H1 (cell line): Measurements from ENCODE around the gene KCNQ1. TPM values are rescaled to one million over a fixed set of nuclear protein-coding genes. Genes with fewer than 3 reads are reported as not detected.

Source experiments
- CTCF ChIA-PET: fragments of 300-600 bp; sonication (Branson Sonifier 250); formaldehyde crosslinking; loops from one replicate; lab custom pipeline; 2021; ENCODE audit not compliant: partially characterized antibody; lab: Charles Lee
- POLR2A ChIA-PET: fragments of 300-600 bp; sonication (Branson Sonifier 250); formaldehyde crosslinking; loops from one replicate; lab custom pipeline; 2021; ENCODE audit warnings: inconsistent platforms; ENCODE audit not compliant: partially characterized antibody; lab: Charles Lee
- DNase-seq, 2 experiments: peaks; one replicate each; pipeline versions ENCODE4 v3.0.0 to v3.0.0-alpha.2; 2010 to 2022; ENCODE audit warnings: low spot score in 2 of 2, low read depth in 1 of 2, mixed read lengths in 1 of 2
- FAIRE-seq: peaks from 2 replicates; lab custom pipeline; 2011; peaks lifted over from hg19 to GRCh38; lab: Jason Lieb, UNC
- H2AFZ ChIP-seq: 2 replicates; pipeline ENCODE4 v1.8.1; 2012; ENCODE audit warnings: low read length, inconsistent platforms
- H2AK5ac ChIP-seq: 2 replicates; pipeline ENCODE4 v1.6.1; 2013; ENCODE audit warnings: low read depth, low read length
- H2BK120ac ChIP-seq: replicated peaks from 2 replicates; pipeline ENCODE3; 2013; ENCODE audit warnings: low read depth, low read length, inconsistent platforms
- H2BK12ac ChIP-seq: 2 replicates; pipeline ENCODE4 v1.6.1; 2013; ENCODE audit warnings: low read depth, low read length
- H2BK15ac ChIP-seq: 2 replicates; pipeline ENCODE4 v1.6.1; 2013; ENCODE audit warnings: low read length
- H2BK20ac ChIP-seq: 2 replicates; pipeline ENCODE4 v1.6.1; 2013; ENCODE audit warnings: low read length
- H2BK5ac ChIP-seq: 2 replicates; pipeline ENCODE4 v1.6.1; 2013; ENCODE audit warnings: low read depth, low read length
- H3K14ac ChIP-seq: 2 replicates; pipeline ENCODE4 v1.6.1; 2013; ENCODE audit warnings: inconsistent platforms; ENCODE audit not compliant: insufficient read length
- H3K18ac ChIP-seq: 2 replicates; pipeline ENCODE4 v1.6.1; 2013; ENCODE audit warnings: low read length; ENCODE audit errors: extremely low read depth
- H3K23ac ChIP-seq: 2 replicates; pipeline ENCODE4 v1.6.1; 2013; ENCODE audit warnings: inconsistent platforms; ENCODE audit not compliant: insufficient read length
- H3K23me2 ChIP-seq: 2 replicates; pipeline ENCODE4 v1.6.1; 2013; ENCODE audit warnings: low read depth, low read length
- H3K27ac ChIP-seq: 2 replicates; pipeline ENCODE4 v1.6.1; 2011; ENCODE audit warnings: low read depth, low read length, inconsistent platforms
- H3K27me3 ChIP-seq, 4 experiments: replicated peaks in 1 of 4; 1 replicate in 1 of 4; 2 replicates in 3 of 4; pipeline versions ENCODE4 v1.6.1 to v1.8.1; 2011 to 2013; ENCODE audit warnings: low read length in 3 of 4, mild to moderate bottlenecking in 3 of 4, inconsistent platforms in 2 of 4, mixed read lengths in 2 of 4, moderate library complexity in 1 of 4; ENCODE audit not compliant: control insufficient read depth in 3 of 4, insufficient read depth in 3 of 4; ENCODE audit errors: extremely low read depth in 1 of 4
- H3K36me3 ChIP-seq, 4 experiments: 2 replicates each; pipeline versions ENCODE4 v1.6.1 to v1.8.1; 2011 to 2013; ENCODE audit warnings: mild to moderate bottlenecking in 4 of 4, low read length in 3 of 4, moderate library complexity in 2 of 4, control low read depth in 1 of 4, inconsistent platforms in 1 of 4; ENCODE audit not compliant: insufficient read depth in 4 of 4, control insufficient read depth in 2 of 4
- H3K4ac ChIP-seq: replicated peaks from 2 replicates; pipeline ENCODE3; 2013; ENCODE audit warnings: low read length, low read depth, mixed read lengths, inconsistent platforms; ENCODE audit not compliant: insufficient read length
- H3K4me1 ChIP-seq, 4 experiments: replicated peaks in 1 of 4; 1 replicate in 1 of 4; 2 replicates in 3 of 4; pipeline versions ENCODE4 v1.6.1 to v1.8.1; 2011 to 2013; ENCODE audit warnings: low read length in 3 of 4, inconsistent platforms in 2 of 4, mixed read lengths in 1 of 4; ENCODE audit not compliant: insufficient read depth in 4 of 4, control insufficient read depth in 3 of 4
- H3K4me2 ChIP-seq, 2 experiments: 2 replicates each; pipeline versions ENCODE4 v1.6.1 to v1.8.1; 2011 to 2013; ENCODE audit warnings: low read depth in 2 of 2, low read length in 2 of 2, control low read depth in 1 of 2, inconsistent platforms in 1 of 2, mild to moderate bottlenecking in 1 of 2; ENCODE audit not compliant: insufficient read depth in 1 of 2
- H3K4me3 ChIP-seq, 4 experiments: fragments of 200-600, 300-600 bp in 1 of 4; sonication (generic), shearing (Covaris generic), sonication (Bioruptor Twin) in 1 of 4; 2 replicates each; pipeline versions ENCODE4 v1.5.1 to v1.8.1; 2011 to 2016; ENCODE audit warnings: low read length in 4 of 4, low read depth in 3 of 4, control low read depth in 2 of 4, inconsistent platforms in 2 of 4, mild to moderate bottlenecking in 2 of 4, mixed read lengths in 1 of 4, moderate library complexity in 1 of 4; ENCODE audit not compliant: insufficient read depth in 2 of 4; ENCODE audit errors: extremely low read depth in 1 of 4
- H3K56ac ChIP-seq: replicated peaks from 2 replicates; pipeline ENCODE3; 2013; ENCODE audit warnings: low read depth, mild to moderate bottlenecking, mixed read lengths, low read length, inconsistent platforms; ENCODE audit not compliant: insufficient read length
- H3K79me1 ChIP-seq: 2 replicates; pipeline ENCODE4 v1.6.1; 2013; ENCODE audit warnings: low read depth, low read length, control low read depth
- H3K79me2 ChIP-seq, 2 experiments: 2 replicates each; pipeline versions ENCODE4 v1.6.1 to v1.8.1; 2012 to 2013; ENCODE audit warnings: low read length in 2 of 2, mild to moderate bottlenecking in 2 of 2, inconsistent platforms in 1 of 2; ENCODE audit not compliant: insufficient read depth in 2 of 2, control insufficient read depth in 1 of 2
- H3K9ac ChIP-seq, 4 experiments: replicated peaks in 1 of 4; 1 replicate in 1 of 4; 2 replicates in 3 of 4; pipeline versions ENCODE4 v1.6.1 to v1.8.1; 2011 to 2013; ENCODE audit warnings: low read depth in 3 of 4, low read length in 3 of 4, control low read depth in 2 of 4, mild to moderate bottlenecking in 2 of 4, moderate library complexity in 2 of 4, inconsistent platforms in 1 of 4; ENCODE audit errors: extremely low read depth in 1 of 4
- H3K9me3 ChIP-seq, 2 experiments: 2 replicates each; pipeline versions ENCODE4 v1.6.1 to v1.8.1; 2012 to 2013; ENCODE audit warnings: mild to moderate bottlenecking in 2 of 2, moderate library complexity in 2 of 2, control low read depth in 1 of 2, inconsistent platforms in 1 of 2, low read depth in 1 of 2, low read length in 1 of 2, mixed read lengths in 1 of 2; ENCODE audit not compliant: insufficient read depth in 2 of 2
- H4K20me1 ChIP-seq, 2 experiments: replicated peaks in 1 of 2; 2 replicates each; pipeline versions ENCODE3 to v1.8.1; 2011 to 2013; ENCODE audit warnings: inconsistent platforms in 2 of 2, low read length in 2 of 2, mild to moderate bottlenecking in 1 of 2; ENCODE audit not compliant: insufficient read depth in 2 of 2, control insufficient read depth in 1 of 2
- H4K5ac ChIP-seq: 2 replicates; pipeline ENCODE4 v1.6.1; 2013; ENCODE audit warnings: low read length, low read depth, mixed read lengths, inconsistent platforms; ENCODE audit not compliant: insufficient read length
- H4K8ac ChIP-seq: 2 replicates; pipeline ENCODE4 v1.8.0; 2013; ENCODE audit warnings: mild to moderate bottlenecking, moderate library complexity, low read length, inconsistent platforms; ENCODE audit not compliant: insufficient read depth; ENCODE audit errors: extremely low read depth
- H4K91ac ChIP-seq: replicated peaks from 2 replicates; pipeline ENCODE3; 2013; ENCODE audit warnings: low read length, mixed read lengths, inconsistent platforms; ENCODE audit not compliant: insufficient read length
- ATF3 ChIP-seq: IDR thresholded peaks from 2 replicates; pipeline ENCODE4 v1.6.1; 2011; ENCODE audit warnings: low read depth, mild to moderate bottlenecking, low read length; ENCODE audit not compliant: insufficient read depth
- BCL11A ChIP-seq, 2 experiments: IDR thresholded peaks; one replicate each; pipeline ENCODE4 v1.6.1; 2011; ENCODE audit warnings: low read depth in 2 of 2, low read length in 2 of 2, mild to moderate bottlenecking in 2 of 2
- CEBPB ChIP-seq: IDR thresholded peaks from 2 replicates; pipeline ENCODE4 v1.6.1; 2012; ENCODE audit warnings: low read depth, low read length
- GABPA ChIP-seq: IDR thresholded peaks from 2 replicates; pipeline ENCODE4 v1.6.1; 2011; ENCODE audit warnings: mild to moderate bottlenecking, low read length, moderate library complexity, borderline replicate concordance; ENCODE audit not compliant: insufficient read depth
- POU5F1 ChIP-seq: IDR thresholded peaks from 2 replicates; pipeline ENCODE4 v1.6.1; 2011; ENCODE audit warnings: low read depth, mild to moderate bottlenecking, low read length, moderate library complexity
- RFX5 ChIP-seq: IDR thresholded peaks from 2 replicates; pipeline ENCODE4 v1.6.1; 2011; ENCODE audit warnings: low read depth, low read length, improper control_type of control experiment, borderline replicate concordance
- RXRA ChIP-seq: IDR thresholded peaks from 2 replicates; pipeline ENCODE4 v1.6.1; 2011; ENCODE audit warnings: low read depth, mild to moderate bottlenecking, low read length, moderate library complexity; ENCODE audit not compliant: insufficient read depth
- SAP30 ChIP-seq: fragments of 300-600 bp; sonication (generic); IDR thresholded peaks from 2 replicates; pipeline ENCODE4 v1.7.1; 2012; ENCODE audit warnings: low read length, moderate library complexity, mild to moderate bottlenecking, inconsistent platforms; ENCODE audit not compliant: insufficient read depth, insufficient replicate concordance
- SP1 ChIP-seq: IDR thresholded peaks from 2 replicates; pipeline ENCODE4 v1.6.1; 2011; ENCODE audit warnings: low read depth, low read length
- SP2 ChIP-seq: IDR thresholded peaks from 2 replicates; pipeline ENCODE4 v1.6.1; 2012; ENCODE audit warnings: mild to moderate bottlenecking, low read length, inconsistent platforms
- SUZ12 ChIP-seq: fragments of 200-600 bp; sonication (generic); IDR thresholded peaks from 2 replicates; pipeline ENCODE4 v1.6.1; 2012; ENCODE audit warnings: mild to moderate bottlenecking, inconsistent platforms, low read length, moderate library complexity, mixed read lengths
- USF2 ChIP-seq: IDR thresholded peaks from 2 replicates; pipeline ENCODE4 v1.6.1; 2011; ENCODE audit warnings: low read length, improper control_type of control experiment
- WGBS, 2 experiments: shearing (Covaris generic) in 1 of 2; methylation state at CpG; one replicate each; pipeline versions ENCODE4 v1.1.6 to v1.1.7; 2013 to 2015; ENCODE audit warnings: low lambda C conversion rate in 2 of 2, mixed read lengths in 2 of 2, inconsistent platforms in 1 of 2, low coverage in 1 of 2, missing lambda C conversion rate in 1 of 2; ENCODE audit not compliant: insufficient replicate concordance in 2 of 2, insufficient coverage in 1 of 2, insufficient read length in 1 of 2; ENCODE audit errors: extremely low coverage in 1 of 2, missing lambda C conversion rate in 1 of 2; 5-methylcytosine and 5-hydroxymethylcytosine counted together
- polyA plus RNA-seq, 7 experiments: library from polyadenylated mRNA; depleted of rRNA in 3 of 7; stranded (reverse) in 5 of 7; unstranded in 2 of 7; fragments of >200 nt in 5 of 7; fragments of 200-250 nt in 2 of 7; gene quantifications; 1 replicate in 5 of 7; 2 replicates in 1 of 7; 4 replicates in 1 of 7; pipeline versions ENCODE4 v1.2.1 to v1.2.3, GENCODE V29; 2011 to 2013; ENCODE audit warnings: missing spikeins in 2 of 7, mixed read lengths in 2 of 7
- total RNA-seq: library from RNA; stranded (reverse); fragmentation: NEBNext Ultra II Directional; extraction: Animal tissue kit (Norgen Biotek cat#: 25700); gene quantifications from 2 replicates; pipeline ENCODE4 v1.2.1, GENCODE V29; 2021

Gene KCNQ1
- total and polyA plus RNA-seq, 2 of the 8 experiments (the other 6 are each of a cell fraction or from before 2014, with no cell fraction given) = 1.9 to 2.0 TPM

- WGBS, 2 experiments = 87% methylated on average over 11 of the region's 11 CpGs; no CpG with 5 or more reads in 1 of the 2 experiments
- H2AFZ ChIP-seq = no peak overlapping the region
- DNase-seq = no peak
- H2BK12ac ChIP-seq = no peak overlapping the region
- no peak overlapping the region for H3K27ac ChIP-seq
- no peak overlapping the region for H2BK20ac ChIP-seq
- no peak overlapping the region for H2BK15ac ChIP-seq
- peaks cover 0 to 2% of the 10 kb centered on the region in 2 experiments for H4K20me1 ChIP-seq
- no peak overlapping the region for H2BK5ac ChIP-seq
- FAIRE-seq = no peak
- TF ChIP-seq SAP30 (no peak), RFX5 (no peak), BCL11A (IDR thresholded peaks at IDR 0.05; ENCODE audit: low read depth in 2 of 2, low read length in 2 of 2) (no peak), SP2 (no peak), POU5F1 (no peak), GABPA (no peak), CEBPB (no peak), RXRA (no peak), SUZ12 (no peak), SP1 (no peak), ATF3 (no peak), USF2 (no peak)
- H4K8ac ChIP-seq = no peak overlapping the region
- H3K9me3 ChIP-seq = no peaks in the 10 kb centered on the region
- H3K23me2 ChIP-seq = peaks cover 4% of the 10 kb centered on the region; the same call in 1 of the 2 replicates
- H3K4me2 ChIP-seq = no peak overlapping the region
- ChIA-PET POLR2A (interaction anchor here (0.8 kb wide), 1 partner anchor 19 kb away, joined by 3 read pairs; no protein-coding TSS in a partner anchor), CTCF (interaction anchor here (0.6 kb wide), 1 partner anchor 78 kb away, joined by 3 read pairs; the partner anchor contains the start of gene CDKN1C)
- H3K36me3 ChIP-seq = no peaks in the 10 kb centered on the region
- H3K4me1 ChIP-seq = peaks cover 3 to 20% (median 7%) of the 10 kb centered on the region in 4 experiments
- H3K23ac ChIP-seq = no peak overlapping the region
- H3K79me1 ChIP-seq = no peaks in the 10 kb centered on the region
- no peak overlapping the region for H3K14ac ChIP-seq
- H3K27me3 ChIP-seq = peaks cover 0 to 36% (median 22%) of the 10 kb centered on the region in 4 experiments; a peak in 6 of 7 replicates
- H3K9ac ChIP-seq = no peak overlapping the region
- no peak overlapping the region for H4K91ac ChIP-seq
- H2BK120ac ChIP-seq = no peak overlapping the region
- no peak overlapping the region for H3K4me3 ChIP-seq
- H4K5ac ChIP-seq = no peak overlapping the region
- H3K4ac ChIP-seq = no peak overlapping the region
- H3K79me2 ChIP-seq = no peaks in the 10 kb centered on the region
- no peak overlapping the region for H2AK5ac ChIP-seq
- no peak overlapping the region for H3K56ac ChIP-seq
- H3K18ac ChIP-seq = no peak overlapping the region
Measured at GRCh38 chr11:2807801-2808241, 363.0 kb downstream of the KCNQ1 start.
